H1 (cell line): ENCODE data around the gene C13orf42. TPM values are rescaled to one million over a fixed set of nuclear protein-coding genes. Genes with fewer than 3 reads are reported as not detected.

ENCODE experiments used
- CBX8 ChIP-seq: fragments of 300-800, 300-1000 bp; sonication (generic); IDR thresholded peaks from 2 replicates; pipeline ENCODE4 v1.7.1; 2016; ENCODE audit warnings: low read depth, low read length, borderline replicate concordance
- CHD1 ChIP-seq: IDR thresholded peaks from 2 replicates; pipeline ENCODE4 v1.6.1; 2012; ENCODE audit warnings: low read depth, low read length, improper control_type of control experiment
- CHD7 ChIP-seq: fragments of 300-600 bp; sonication (generic); IDR thresholded peaks from 2 replicates; pipeline ENCODE4 v1.7.1; 2012; ENCODE audit warnings: low read length, moderate library complexity, mild to moderate bottlenecking, inconsistent platforms; ENCODE audit not compliant: insufficient replicate concordance
- CTBP2 ChIP-seq: IDR thresholded peaks from 2 replicates; pipeline ENCODE4 v1.7.0; 2011; ENCODE audit warnings: borderline replicate concordance, mild to moderate bottlenecking, moderate library complexity, mixed read lengths, low read length; ENCODE audit not compliant: insufficient read depth, insufficient read length
- E2F6 ChIP-seq: IDR thresholded peaks from 2 replicates; pipeline ENCODE4 v1.6.1; 2012; ENCODE audit warnings: inconsistent platforms
- KDM4A ChIP-seq: IDR thresholded peaks from one replicate; pipeline ENCODE4 v1.7.1; 2012; ENCODE audit warnings: low read depth, mild to moderate bottlenecking, moderate library complexity, low read length, inconsistent platforms; ENCODE audit not compliant: severe bottlenecking
- RAD21 ChIP-seq, 2 experiments: IDR thresholded peaks in 1 of 2; conservative IDR thresholded peaks in 1 of 2; 2 replicates each; pipeline ENCODE4 v1.6.1; 2011; ENCODE audit warnings: low read depth in 2 of 2, low read length in 2 of 2, improper control_type of control experiment in 1 of 2, inconsistent platforms in 1 of 2, mild to moderate bottlenecking in 1 of 2, moderate library complexity in 1 of 2
- SP1 ChIP-seq: IDR thresholded peaks from 2 replicates; pipeline ENCODE4 v1.6.1; 2011; ENCODE audit warnings: low read depth, low read length
- USF2 ChIP-seq: IDR thresholded peaks from 2 replicates; pipeline ENCODE4 v1.6.1; 2011; ENCODE audit warnings: low read length, improper control_type of control experiment
- polyA plus RNA-seq, 7 experiments: library from polyadenylated mRNA; depleted of rRNA in 3 of 7; stranded (reverse) in 5 of 7; unstranded in 2 of 7; fragments of >200 nt in 5 of 7; fragments of 200-250 nt in 2 of 7; gene quantifications; 1 replicate in 5 of 7; 2 replicates in 1 of 7; 4 replicates in 1 of 7; pipeline versions ENCODE4 v1.2.1 to v1.2.3, GENCODE V29; 2011 to 2013; ENCODE audit warnings: missing spikeins in 2 of 7, mixed read lengths in 2 of 7
- total RNA-seq: library from RNA; stranded (reverse); fragmentation: NEBNext Ultra II Directional; extraction: Animal tissue kit (Norgen Biotek cat#: 25700); gene quantifications from 2 replicates; pipeline ENCODE4 v1.2.1, GENCODE V29; 2021

The C13orf42 gene
- total and polyA plus RNA-seq, 2 of the 8 experiments (the other 6 are each of a cell fraction or from before 2014, with no cell fraction given): 9.9 to 10.1 TPM

- TF ChIP-seq CHD7: no peak
- TF ChIP-seq CHD1: no peak
- TF ChIP-seq KDM4A: no peak
- no peak for TF ChIP-seq RAD21 (IDR thresholded peaks at IDR 0.05 in 1 of 2, conservative IDR thresholded peaks at IDR 0.05 in 1 of 2; ENCODE audit: low read depth in 2 of 2, low read length in 2 of 2)
- TF ChIP-seq E2F6: no peak
- no peak for TF ChIP-seq CTBP2
- no peak for TF ChIP-seq USF2
- no peak for TF ChIP-seq CBX8
- TF ChIP-seq SP1: no peak
Observed at GRCh38 chr13:51057906-51058305, 53.2 kb downstream of the C13orf42 start (continued).
